Calu3 (cell line): Measurements from ENCODE around the gene MYADM. TPM values are rescaled to one million over a fixed set of nuclear protein-coding genes. Genes with fewer than 3 reads are reported as not detected.

Source experiments
- BruUV-seq: library from RNA; stranded (reverse); fragments of 400-500 nt; replicated peaks from 2 replicates; lab custom pipeline; 2021; lab: Mats Ljungman, UMichigan
- CTCF ChIA-PET: fragments of 300-600 bp; sonication (Branson Sonifier 250); formaldehyde crosslinking; loops from one replicate; lab custom pipeline; 2022; ENCODE audit warnings: antibody characterized with exemption; lab: Charles Lee
- DNase-seq: peaks from one replicate; pipeline ENCODE4 v3.0.0; 2022
- H3K27ac Mint-ChIP-seq: one replicate; pipeline ENCODE4 v1.8.0; 2022; ENCODE audit warnings: mixed read lengths; ENCODE audit not compliant: unreplicated experiment
- H3K27me3 Mint-ChIP-seq: one replicate; pipeline ENCODE4 v1.8.0; 2022; ENCODE audit warnings: mixed read lengths; ENCODE audit not compliant: unreplicated experiment
- H3K36me3 Mint-ChIP-seq: one replicate; pipeline ENCODE4 v1.8.0; 2022; ENCODE audit warnings: mild to moderate bottlenecking, moderate library complexity, mixed read lengths; ENCODE audit not compliant: insufficient read depth, unreplicated experiment
- H3K4me1 Mint-ChIP-seq: one replicate; pipeline ENCODE4 v1.8.0; 2022; ENCODE audit warnings: mild to moderate bottlenecking, low read depth, mixed read lengths; ENCODE audit not compliant: unreplicated experiment
- H3K4me3 Mint-ChIP-seq: one replicate; pipeline ENCODE4 v1.8.0; 2022; ENCODE audit warnings: mild to moderate bottlenecking, low read depth, moderate library complexity, mixed read lengths; ENCODE audit not compliant: unreplicated experiment
- H3K9me3 Mint-ChIP-seq: one replicate; pipeline ENCODE4 v1.8.0; 2022; ENCODE audit warnings: low read depth, mixed read lengths; ENCODE audit not compliant: unreplicated experiment
- intact Hi-C: fragments of 100-400 bp; cut with micrococcal nuclease; formaldehyde crosslinking; loops from one replicate; pipeline ENCODE4 v1.10.0; 2022; ENCODE audit not compliant: unreplicated experiment
- total RNA-seq: library from RNA; stranded (reverse); gene quantifications from 2 replicates; pipeline ENCODE4 v1.2.3, GENCODE V29; 2022
- TF ChIP-seq, protein P1 (sequence below): fragments of 200-600 bp; IDR thresholded peaks from one replicate; pipeline ENCODE4 v1.8.0; 2022; ENCODE audit warnings: antibody characterized with exemption; ENCODE audit not compliant: unreplicated experiment

The MYADM gene
- total RNA-seq, 1 experiment from 2014 or later: 464 TPM

DNA sequence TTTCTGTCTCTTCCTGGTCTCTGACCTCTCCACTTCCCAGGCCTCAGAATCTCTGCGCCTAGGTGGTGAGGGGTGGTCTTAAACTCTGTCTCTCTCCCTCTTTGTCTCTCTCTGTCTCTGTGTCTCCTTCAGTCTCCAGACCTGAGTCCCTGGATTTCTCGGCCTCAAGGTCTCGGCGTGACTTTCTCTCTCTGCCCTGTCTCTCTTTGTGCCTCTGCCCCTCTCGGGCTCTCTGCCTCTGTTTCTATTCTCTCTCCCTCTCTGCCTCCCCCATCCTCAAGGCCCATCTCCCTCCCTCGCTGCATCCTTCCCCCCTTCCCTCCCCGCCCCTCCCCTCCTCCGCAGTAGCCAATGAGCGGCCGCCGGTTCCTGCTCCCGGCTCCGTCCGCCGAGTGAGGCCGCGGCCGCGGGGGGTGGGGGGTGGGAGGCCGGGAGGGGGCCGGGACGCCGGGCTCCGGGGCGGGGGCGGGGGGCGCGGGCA, 41.3 kb downstream of the MYADM start, which contains the start of gene CACNG7:
Gene CACNG7, plus strand, starts transcription at position 344 of the 481 bp plus-strand sequence. CDS start 3,554 bp downstream, outside the sequence.
- TF ChIP-seq, protein P1, sequence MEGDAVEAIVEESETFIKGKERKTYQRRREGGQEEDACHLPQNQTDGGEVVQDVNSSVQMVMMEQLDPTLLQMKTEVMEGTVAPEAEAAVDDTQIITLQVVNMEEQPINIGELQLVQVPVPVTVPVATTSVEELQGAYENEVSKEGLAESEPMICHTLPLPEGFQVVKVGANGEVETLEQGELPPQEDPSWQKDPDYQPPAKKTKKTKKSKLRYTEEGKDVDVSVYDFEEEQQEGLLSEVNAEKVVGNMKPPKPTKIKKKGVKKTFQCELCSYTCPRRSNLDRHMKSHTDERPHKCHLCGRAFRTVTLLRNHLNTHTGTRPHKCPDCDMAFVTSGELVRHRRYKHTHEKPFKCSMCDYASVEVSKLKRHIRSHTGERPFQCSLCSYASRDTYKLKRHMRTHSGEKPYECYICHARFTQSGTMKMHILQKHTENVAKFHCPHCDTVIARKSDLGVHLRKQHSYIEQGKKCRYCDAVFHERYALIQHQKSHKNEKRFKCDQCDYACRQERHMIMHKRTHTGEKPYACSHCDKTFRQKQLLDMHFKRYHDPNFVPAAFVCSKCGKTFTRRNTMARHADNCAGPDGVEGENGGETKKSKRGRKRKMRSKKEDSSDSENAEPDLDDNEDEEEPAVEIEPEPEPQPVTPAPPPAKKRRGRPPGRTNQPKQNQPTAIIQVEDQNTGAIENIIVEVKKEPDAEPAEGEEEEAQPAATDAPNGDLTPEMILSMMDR: no peak
- H3K9me3 Mint-ChIP-seq: no peaks in the 10 kb centered on the region
- peaks cover 57% of the 10 kb centered on the region for H3K4me1 Mint-ChIP-seq
- H3K4me3 Mint-ChIP-seq: no peak within 1 kb of the TSS
- CTCF ChIA-PET: no interaction called here
- no peak for DNase-seq
- H3K36me3 Mint-ChIP-seq: peaks cover 15% of the 10 kb centered on the region
- intact Hi-C loops: loop anchor here (5.0 kb wide), 2 partner anchors 73 to 113 kb away; no protein-coding TSS in a partner anchor
- no peak within 1 kb of the TSS for H3K27ac Mint-ChIP-seq
- peaks cover 51% of the 10 kb centered on the region for H3K27me3 Mint-ChIP-seq
- BruUV-seq: no TSS peak

DNA sequence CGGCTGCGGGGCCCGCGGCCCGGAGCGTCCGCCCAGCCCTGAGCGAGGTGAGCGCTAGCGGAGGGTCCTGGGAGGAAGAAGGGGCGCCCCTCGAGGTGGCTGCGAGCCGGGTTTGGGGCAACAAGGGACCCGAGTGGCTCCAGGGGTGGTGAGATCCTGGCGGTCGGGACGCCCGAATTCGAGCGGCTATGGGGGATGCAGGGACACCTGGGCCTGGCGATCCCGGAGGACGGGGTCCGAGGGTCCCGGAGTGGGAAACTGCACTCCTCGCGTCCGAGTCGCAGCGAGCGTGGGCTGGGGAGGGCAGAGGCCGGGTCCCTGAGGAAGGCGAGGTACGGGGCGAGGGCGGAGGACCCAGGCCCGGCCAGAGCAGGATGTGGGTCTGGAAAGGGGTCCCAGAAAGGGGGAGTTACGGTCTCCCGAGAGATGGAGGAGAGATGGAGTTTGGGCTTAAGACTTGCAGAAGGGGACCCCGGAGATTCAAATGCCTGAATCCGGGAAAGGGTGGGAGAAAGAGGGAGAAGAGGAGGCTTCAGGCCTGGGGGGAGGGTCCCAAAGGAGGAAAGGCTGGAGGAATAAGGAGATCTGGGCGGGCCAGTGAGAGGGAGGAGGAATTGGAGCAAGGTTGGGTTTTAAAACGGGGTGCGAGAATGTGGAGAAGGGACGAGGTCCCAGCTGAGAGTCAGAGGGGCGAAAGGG, 41.9 kb downstream of the MYADM start:
- Mint-ChIP-seq H3K36me3 (peaks cover 15% of the 10 kb centered on the region), H3K9me3 (no peaks in the 10 kb centered on the region), H3K27ac (no peak overlapping the region), H3K27me3 (peaks cover 51% of the 10 kb centered on the region), H3K4me3 (no peak overlapping the region), H3K4me1 (peaks cover 51% of the 10 kb centered on the region)
- no peak for DNase-seq
- intact Hi-C loops: loop anchor here (5.0 kb wide), 2 partner anchors 73 to 113 kb away; no protein-coding TSS in a partner anchor
- CTCF ChIA-PET: interaction anchor here (0.6 kb wide), 1 partner anchor 868 kb away, joined by 4 read pairs; no protein-coding TSS in a partner anchor
- TF ChIP-seq, protein P1: no peak
- BruUV-seq: no TSS peak

DNA sequence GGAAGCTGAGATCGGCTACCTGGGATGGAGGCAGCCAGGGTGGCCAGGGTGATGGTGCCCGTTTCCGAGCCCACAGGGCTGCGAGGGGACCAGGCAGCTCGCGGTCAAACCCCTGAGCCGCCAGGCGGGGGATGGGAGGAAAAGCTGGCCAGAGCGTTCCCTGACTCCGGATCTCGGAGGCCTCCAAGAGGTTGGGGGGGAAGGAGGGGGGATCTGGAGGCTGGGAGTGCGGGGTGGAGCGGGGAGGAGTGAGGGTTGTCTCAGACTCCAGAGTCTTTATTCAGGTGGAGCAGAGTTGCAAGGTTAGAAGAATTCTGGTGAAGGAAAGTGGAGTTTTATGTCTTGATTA, 42.5 kb downstream of the MYADM start:
- TF ChIP-seq, protein P1: no peak
- no peak for DNase-seq
- H3K4me1 Mint-ChIP-seq: peaks cover 46% of the 10 kb centered on the region
- peaks cover 51% of the 10 kb centered on the region for H3K27me3 Mint-ChIP-seq
- peaks cover 3% of the 10 kb centered on the region for H3K9me3 Mint-ChIP-seq
- BruUV-seq: no TSS peak
- no peak overlapping the region for H3K27ac Mint-ChIP-seq
- CTCF ChIA-PET: interaction anchor here (0.6 kb wide), 1 partner anchor 868 kb away, joined by 4 read pairs; no protein-coding TSS in a partner anchor
- H3K4me3 Mint-ChIP-seq: no peak overlapping the region
- intact Hi-C loops: no loop called here
- H3K36me3 Mint-ChIP-seq: peaks cover 15% of the 10 kb centered on the region

DNA sequence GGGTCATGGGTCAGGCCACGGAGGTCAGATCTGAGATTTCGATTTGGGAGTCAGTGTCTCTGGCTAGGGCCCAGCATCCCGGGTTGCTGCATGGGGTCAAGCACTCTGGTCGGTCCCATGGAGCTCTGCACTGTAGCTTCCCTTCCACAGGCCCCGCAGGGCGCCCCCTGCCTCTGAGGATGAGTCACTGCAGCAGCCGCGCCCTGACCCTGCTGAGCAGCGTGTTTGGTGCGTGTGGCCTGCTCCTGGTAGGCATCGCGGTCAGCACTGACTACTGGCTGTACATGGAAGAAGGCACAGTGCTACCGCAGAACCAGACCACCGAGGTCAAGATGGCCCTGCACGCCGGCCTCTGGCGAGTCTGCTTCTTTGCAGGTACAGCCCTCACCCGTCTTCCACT, 45.0 kb downstream of the MYADM start:
- no TSS peak for BruUV-seq
- CTCF ChIA-PET: no interaction called here
- no peak for DNase-seq
- H3K4me3 Mint-ChIP-seq: no peak overlapping the region
- H3K27ac Mint-ChIP-seq: no peak overlapping the region
- peaks cover 3% of the 10 kb centered on the region for H3K36me3 Mint-ChIP-seq
- peaks cover 57% of the 10 kb centered on the region for H3K27me3 Mint-ChIP-seq
- peaks cover 3% of the 10 kb centered on the region for H3K9me3 Mint-ChIP-seq
- H3K4me1 Mint-ChIP-seq: peaks cover 23% of the 10 kb centered on the region
- intact Hi-C loops: no loop called here
- TF ChIP-seq, protein P1: peak; percentile 37
